H1 (cell line): ENCODE results near the gene FKBP8. TPM values are rescaled to one million over a fixed set of nuclear protein-coding genes. Genes with fewer than 3 reads are reported as not detected.

Experiments
- EZH2 ChIP-seq: fragments of 200-600 bp; sonication (generic); IDR thresholded peaks from 2 replicates; pipeline ENCODE4 v1.7.1; 2012; ENCODE audit warnings: low read depth, mild to moderate bottlenecking, moderate library complexity, low read length, inconsistent platforms; ENCODE audit not compliant: severe bottlenecking
- POU5F1 ChIP-seq: IDR thresholded peaks from 2 replicates; pipeline ENCODE4 v1.6.1; 2011; ENCODE audit warnings: low read depth, mild to moderate bottlenecking, low read length, moderate library complexity
- polyA plus RNA-seq, 7 experiments: library from polyadenylated mRNA; depleted of rRNA in 3 of 7; stranded (reverse) in 5 of 7; unstranded in 2 of 7; fragments of >200 nt in 5 of 7; fragments of 200-250 nt in 2 of 7; gene quantifications; 1 replicate in 5 of 7; 2 replicates in 1 of 7; 4 replicates in 1 of 7; pipeline versions ENCODE4 v1.2.1 to v1.2.3, GENCODE V29; 2011 to 2013; ENCODE audit warnings: missing spikeins in 2 of 7, mixed read lengths in 2 of 7
- total RNA-seq: library from RNA; stranded (reverse); fragmentation: NEBNext Ultra II Directional; extraction: Animal tissue kit (Norgen Biotek cat#: 25700); gene quantifications from 2 replicates; pipeline ENCODE4 v1.2.1, GENCODE V29; 2021

Gene FKBP8
- total and polyA plus RNA-seq, 2 of the 8 experiments (the other 6 are each of a cell fraction or from before 2014, with no cell fraction given), result 264 to 309 TPM

DNA sequence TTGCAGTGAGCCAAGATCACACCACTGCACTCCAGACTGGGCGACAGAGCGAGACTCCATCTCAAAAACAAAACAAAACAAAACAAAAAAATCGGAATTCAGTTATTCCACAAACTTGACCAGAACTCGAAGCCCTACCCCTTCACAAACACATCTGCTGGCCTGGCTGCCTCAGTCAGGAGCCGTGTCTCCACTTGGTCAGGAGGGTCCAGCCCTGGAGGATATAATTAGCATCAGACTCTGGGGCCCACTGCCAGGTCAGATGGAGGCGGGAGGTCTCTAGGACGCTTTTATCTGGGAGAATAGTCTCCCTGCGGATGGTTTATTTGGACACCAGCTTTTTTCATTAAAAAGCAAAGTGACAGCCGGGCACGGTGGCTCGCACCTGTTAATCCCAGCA is 29.5 kb downstream of the FKBP8 start (continued):
- no peak for TF ChIP-seq EZH2
- TF ChIP-seq POU5F1, result no peak
